DND-41 (cell line): Measurements from ENCODE around the gene PLCB3.

Experiments
- ATAC-seq: fragments of 200-7000 bp; cut with Tn5 transposase; 3 replicates; pipeline ENCODE4 v1.9.1; 2021; ENCODE audit warnings: low read depth; ENCODE audit not compliant: insufficient read depth
- DNase-seq: peaks from one replicate; pipeline ENCODE4 v3.0.0-alpha.2; 2020
- H2AFZ ChIP-seq: 2 replicates; pipeline ENCODE4 v1.6.0; 2012; ENCODE audit warnings: low read depth, low read length
- H3K27ac ChIP-seq: 2 replicates; pipeline ENCODE4 v1.5.1; 2012; ENCODE audit warnings: low read length, inconsistent platforms
- H3K27me3 ChIP-seq: fragments of 200-600 bp; sonication (generic); 2 replicates; pipeline ENCODE4 v1.6.0; 2012; ENCODE audit warnings: low read length, mild to moderate bottlenecking, inconsistent platforms; ENCODE audit not compliant: insufficient read depth, poor library complexity
- H3K36me3 ChIP-seq: 2 replicates; pipeline ENCODE4 v1.5.1; 2012; ENCODE audit warnings: low read length, inconsistent platforms; ENCODE audit not compliant: insufficient read depth
- H3K4me1 ChIP-seq: 2 replicates; pipeline ENCODE4 v1.5.1; 2012; ENCODE audit warnings: mild to moderate bottlenecking, low read length; ENCODE audit not compliant: insufficient read depth
- H3K4me2 ChIP-seq: 2 replicates; pipeline ENCODE4 v1.6.0; 2012; ENCODE audit warnings: mild to moderate bottlenecking, moderate library complexity, low read length, inconsistent platforms; ENCODE audit not compliant: insufficient read depth
- H3K4me3 ChIP-seq, 2 experiments: fragments of 200-600 bp in 1 of 2; shearing (Covaris generic) in 1 of 2; 2 replicates each; pipeline ENCODE4 v1.5.1; 2012 to 2016; ENCODE audit warnings: inconsistent platforms in 2 of 2, low read length in 2 of 2, mild to moderate bottlenecking in 2 of 2, low read depth in 1 of 2, moderate library complexity in 1 of 2
- H3K79me2 ChIP-seq: 2 replicates; pipeline ENCODE4 v1.6.0; 2012; ENCODE audit warnings: low read length, inconsistent platforms; ENCODE audit not compliant: insufficient read depth
- H3K9ac ChIP-seq: 2 replicates; pipeline ENCODE4 v1.6.0; 2012; ENCODE audit warnings: low read depth, mild to moderate bottlenecking, inconsistent platforms, low read length, moderate library complexity
- H3K9me3 ChIP-seq: 2 replicates; pipeline ENCODE4 v1.5.1; 2012; ENCODE audit warnings: low read length, moderate library complexity, mild to moderate bottlenecking, inconsistent platforms; ENCODE audit not compliant: insufficient read depth, severe bottlenecking
- H4K20me1 ChIP-seq: 2 replicates; pipeline ENCODE4 v1.6.0; 2012; ENCODE audit warnings: low read length; ENCODE audit not compliant: insufficient read depth
- EZH2 ChIP-seq: IDR thresholded peaks from 3 replicates; pipeline ENCODE4 v1.6.1; 2012; ENCODE audit warnings: borderline replicate concordance, low read depth, mild to moderate bottlenecking, moderate library complexity, low read length, inconsistent platforms; ENCODE audit not compliant: severe bottlenecking
- TF ChIP-seq, protein P1 (sequence below): IDR thresholded peaks from 2 replicates; pipeline ENCODE4 v1.5.1; 2012; ENCODE audit warnings: borderline replicate concordance, low read length, moderate library complexity, mild to moderate bottlenecking; ENCODE audit not compliant: poor library complexity, severe bottlenecking; ENCODE audit errors: extremely low read depth

PLCB3 gene

DNA sequence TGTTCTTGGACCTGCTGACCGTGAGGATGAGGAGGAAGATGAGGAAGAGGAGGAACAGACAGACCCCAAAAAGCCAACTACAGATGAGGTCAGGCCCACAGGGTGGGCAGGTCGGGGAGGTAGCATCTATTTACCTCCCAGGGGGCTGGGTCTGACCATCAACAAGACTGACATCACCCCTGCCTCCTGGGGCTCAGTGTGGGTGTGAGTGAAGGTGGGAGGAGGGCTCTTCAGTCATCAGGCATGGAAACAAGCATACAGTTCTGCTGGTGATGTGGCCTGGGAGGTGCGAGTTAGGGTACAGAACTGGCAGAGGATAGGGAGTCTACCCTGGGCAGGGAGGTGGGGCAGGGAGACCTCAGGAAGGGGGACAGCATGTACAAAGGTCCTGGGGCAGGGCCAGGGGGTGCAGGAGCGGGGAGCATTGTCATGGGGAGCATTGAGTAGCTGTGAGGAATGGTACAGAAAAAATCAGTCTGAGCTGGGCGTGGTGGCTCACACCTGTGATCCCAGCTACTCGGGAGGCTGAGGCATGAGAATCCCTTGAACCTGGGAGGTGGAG is 8.9 kb downstream of the PLCB3 start:
- Histone ChIP-seq H4K20me1 (no peaks in the 10 kb centered on the region), H3K79me2 (no peaks in the 10 kb centered on the region), H2AFZ (no peak overlapping the region), H3K4me1 (no peaks in the 10 kb centered on the region), H3K36me3 (peaks cover 49% of the 10 kb centered on the region), H3K9ac (no peak overlapping the region), H3K4me3 (no peak overlapping the region), H3K27ac (no peak overlapping the region), H3K9me3 (no peaks in the 10 kb centered on the region), H3K4me2 (no peak overlapping the region), H3K27me3 (no peaks in the 10 kb centered on the region)
- no peak for TF ChIP-seq EZH2
- TF ChIP-seq, protein P1, sequence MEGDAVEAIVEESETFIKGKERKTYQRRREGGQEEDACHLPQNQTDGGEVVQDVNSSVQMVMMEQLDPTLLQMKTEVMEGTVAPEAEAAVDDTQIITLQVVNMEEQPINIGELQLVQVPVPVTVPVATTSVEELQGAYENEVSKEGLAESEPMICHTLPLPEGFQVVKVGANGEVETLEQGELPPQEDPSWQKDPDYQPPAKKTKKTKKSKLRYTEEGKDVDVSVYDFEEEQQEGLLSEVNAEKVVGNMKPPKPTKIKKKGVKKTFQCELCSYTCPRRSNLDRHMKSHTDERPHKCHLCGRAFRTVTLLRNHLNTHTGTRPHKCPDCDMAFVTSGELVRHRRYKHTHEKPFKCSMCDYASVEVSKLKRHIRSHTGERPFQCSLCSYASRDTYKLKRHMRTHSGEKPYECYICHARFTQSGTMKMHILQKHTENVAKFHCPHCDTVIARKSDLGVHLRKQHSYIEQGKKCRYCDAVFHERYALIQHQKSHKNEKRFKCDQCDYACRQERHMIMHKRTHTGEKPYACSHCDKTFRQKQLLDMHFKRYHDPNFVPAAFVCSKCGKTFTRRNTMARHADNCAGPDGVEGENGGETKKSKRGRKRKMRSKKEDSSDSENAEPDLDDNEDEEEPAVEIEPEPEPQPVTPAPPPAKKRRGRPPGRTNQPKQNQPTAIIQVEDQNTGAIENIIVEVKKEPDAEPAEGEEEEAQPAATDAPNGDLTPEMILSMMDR, result no peak
- DNase-seq (no peak), ATAC-seq (no peak)

DNA sequence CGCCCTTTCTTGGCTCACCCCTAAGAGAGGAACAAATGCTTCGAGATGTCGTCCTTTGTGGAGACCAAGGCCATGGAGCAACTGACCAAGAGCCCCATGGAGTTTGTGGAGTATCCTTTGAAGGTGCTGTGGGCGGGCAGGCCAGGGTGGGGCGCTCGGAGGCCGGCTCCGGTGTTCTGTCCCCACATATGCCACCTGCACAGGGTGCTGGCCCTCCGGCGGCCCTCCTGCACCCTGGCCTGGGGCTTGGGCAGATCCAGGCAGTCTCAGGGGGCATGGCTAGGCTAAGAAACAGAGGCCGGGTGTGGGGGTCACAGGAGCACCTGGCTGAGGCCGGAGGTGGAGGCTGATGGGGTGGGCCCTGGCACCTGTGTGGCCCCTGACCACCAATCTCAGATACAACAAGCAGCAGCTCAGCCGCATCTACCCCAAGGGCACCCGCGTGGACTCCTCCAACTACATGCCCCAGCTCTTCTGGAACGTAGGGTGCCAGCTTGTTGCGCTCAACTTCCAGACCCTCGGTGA is 10.3 kb downstream of the PLCB3 start:
- TF ChIP-seq EZH2, result no peak
- TF ChIP-seq, protein P1, result no peak
- H2AFZ ChIP-seq, result no peak overlapping the region

DNA sequence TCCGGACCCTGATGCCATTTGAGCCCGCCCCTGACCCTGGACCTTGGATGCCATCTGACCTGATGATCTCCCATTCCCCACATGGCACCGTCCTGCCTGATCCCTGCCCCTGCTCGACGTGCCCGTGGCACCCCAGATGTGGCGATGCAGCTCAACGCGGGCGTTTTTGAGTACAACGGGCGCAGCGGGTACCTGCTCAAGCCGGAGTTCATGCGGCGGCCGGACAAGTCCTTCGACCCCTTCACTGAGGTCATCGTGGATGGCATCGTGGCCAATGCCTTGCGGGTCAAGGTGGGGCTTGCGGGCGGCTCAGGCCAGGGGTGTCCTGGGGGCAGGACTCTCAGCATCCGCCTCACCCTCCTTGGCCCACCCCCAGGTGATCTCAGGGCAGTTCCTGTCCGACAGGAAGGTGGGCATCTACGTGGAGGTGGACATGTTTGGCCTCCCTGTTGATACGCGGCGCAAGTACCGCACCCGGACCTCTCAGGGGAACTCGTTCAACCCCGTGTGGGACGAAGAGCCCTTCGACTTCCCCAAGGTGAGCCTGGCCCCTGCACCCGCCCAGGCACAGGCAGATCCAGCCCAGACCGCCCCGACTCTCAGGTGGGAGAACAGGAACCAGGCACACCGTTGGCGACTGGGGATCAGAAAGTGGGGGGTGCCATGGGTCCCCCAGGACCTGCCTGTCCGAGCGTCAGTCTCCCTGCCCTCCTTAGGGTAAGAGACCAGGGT is 11.1 kb downstream of the PLCB3 start:
- Histone ChIP-seq H3K27ac (no peak overlapping the region), H3K36me3 (peaks cover 44% of the 10 kb centered on the region), H3K4me2 (no peak overlapping the region), H2AFZ (no peak overlapping the region), H3K27me3 (no peaks in the 10 kb centered on the region), H3K9ac (no peak overlapping the region), H3K4me3 (no peak overlapping the region), H3K79me2 (no peaks in the 10 kb centered on the region), H4K20me1 (no peaks in the 10 kb centered on the region), H3K9me3 (no peaks in the 10 kb centered on the region), H3K4me1 (no peaks in the 10 kb centered on the region)
- TF ChIP-seq, protein P1, result no peak
- TF ChIP-seq EZH2, result no peak
- no peak for DNase-seq
- no peak for ATAC-seq

More for the DNA sequence above, 10.3 kb downstream of the PLCB3 start:
- Histone ChIP-seq H3K36me3 (peaks cover 46% of the 10 kb centered on the region), H3K27me3 (no peaks in the 10 kb centered on the region), H4K20me1 (no peaks in the 10 kb centered on the region), H3K79me2 (no peaks in the 10 kb centered on the region), H3K4me2 (no peak overlapping the region), H3K4me1 (no peaks in the 10 kb centered on the region), H3K9ac (no peak overlapping the region), H3K9me3 (no peaks in the 10 kb centered on the region), H3K4me3 (no peak overlapping the region), H3K27ac (no peak overlapping the region)
- ATAC-seq (no peak), DNase-seq (no peak)
